Measurements from ENCODE around the gene ASCL1. TPM values are rescaled to one million over a fixed set of nuclear protein-coding genes. Genes with fewer than 3 reads are reported as not detected.

Gene ASCL1
- total and polyA plus RNA-seq, 2 of the 13 experiments (the other 11 are each of a cell fraction or from before 2014, with no cell fraction given): not detected

DNA sequence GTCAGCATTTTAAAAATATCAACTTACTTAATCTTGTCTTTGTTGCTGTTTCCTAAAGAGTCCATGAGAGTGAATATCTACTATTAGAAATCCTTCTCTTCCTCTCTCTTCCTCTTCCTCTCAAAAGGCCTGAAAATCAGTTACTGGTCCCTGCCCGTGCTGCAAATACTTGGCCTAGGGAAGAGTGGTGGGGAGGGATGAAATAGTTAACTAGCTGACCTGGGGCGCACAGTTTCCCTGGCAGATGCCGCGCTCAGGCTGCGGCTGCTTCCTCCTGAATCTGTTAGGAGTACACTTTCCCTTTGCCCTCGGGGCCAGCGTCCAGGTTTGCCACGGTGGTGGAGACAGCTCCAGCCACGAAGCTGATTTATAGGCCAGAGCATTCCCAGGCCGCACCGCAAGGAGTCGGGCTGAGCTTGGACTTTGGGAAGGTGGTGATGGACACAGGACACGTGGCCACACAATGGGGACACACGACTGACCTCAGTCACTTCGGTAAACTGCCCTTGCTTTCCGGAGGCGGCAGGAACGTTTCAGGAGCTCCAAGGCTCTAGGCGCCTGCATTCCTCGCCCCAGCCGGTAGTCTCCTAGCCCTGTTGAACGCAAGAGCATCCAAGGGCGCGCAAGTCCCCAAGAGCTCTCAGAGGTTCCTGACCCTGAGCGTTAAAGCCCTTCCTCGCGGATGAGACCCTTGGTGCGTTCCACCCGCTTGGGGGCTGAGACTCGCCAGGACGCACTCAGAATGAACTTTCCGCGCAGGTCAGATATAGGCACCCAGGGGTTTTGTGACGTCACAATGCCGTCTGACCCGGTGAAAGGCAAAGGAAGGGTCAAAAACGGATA lies 7.1 kb upstream of the ASCL1 start (continued):
- TF ChIP-seq, protein P1, sequence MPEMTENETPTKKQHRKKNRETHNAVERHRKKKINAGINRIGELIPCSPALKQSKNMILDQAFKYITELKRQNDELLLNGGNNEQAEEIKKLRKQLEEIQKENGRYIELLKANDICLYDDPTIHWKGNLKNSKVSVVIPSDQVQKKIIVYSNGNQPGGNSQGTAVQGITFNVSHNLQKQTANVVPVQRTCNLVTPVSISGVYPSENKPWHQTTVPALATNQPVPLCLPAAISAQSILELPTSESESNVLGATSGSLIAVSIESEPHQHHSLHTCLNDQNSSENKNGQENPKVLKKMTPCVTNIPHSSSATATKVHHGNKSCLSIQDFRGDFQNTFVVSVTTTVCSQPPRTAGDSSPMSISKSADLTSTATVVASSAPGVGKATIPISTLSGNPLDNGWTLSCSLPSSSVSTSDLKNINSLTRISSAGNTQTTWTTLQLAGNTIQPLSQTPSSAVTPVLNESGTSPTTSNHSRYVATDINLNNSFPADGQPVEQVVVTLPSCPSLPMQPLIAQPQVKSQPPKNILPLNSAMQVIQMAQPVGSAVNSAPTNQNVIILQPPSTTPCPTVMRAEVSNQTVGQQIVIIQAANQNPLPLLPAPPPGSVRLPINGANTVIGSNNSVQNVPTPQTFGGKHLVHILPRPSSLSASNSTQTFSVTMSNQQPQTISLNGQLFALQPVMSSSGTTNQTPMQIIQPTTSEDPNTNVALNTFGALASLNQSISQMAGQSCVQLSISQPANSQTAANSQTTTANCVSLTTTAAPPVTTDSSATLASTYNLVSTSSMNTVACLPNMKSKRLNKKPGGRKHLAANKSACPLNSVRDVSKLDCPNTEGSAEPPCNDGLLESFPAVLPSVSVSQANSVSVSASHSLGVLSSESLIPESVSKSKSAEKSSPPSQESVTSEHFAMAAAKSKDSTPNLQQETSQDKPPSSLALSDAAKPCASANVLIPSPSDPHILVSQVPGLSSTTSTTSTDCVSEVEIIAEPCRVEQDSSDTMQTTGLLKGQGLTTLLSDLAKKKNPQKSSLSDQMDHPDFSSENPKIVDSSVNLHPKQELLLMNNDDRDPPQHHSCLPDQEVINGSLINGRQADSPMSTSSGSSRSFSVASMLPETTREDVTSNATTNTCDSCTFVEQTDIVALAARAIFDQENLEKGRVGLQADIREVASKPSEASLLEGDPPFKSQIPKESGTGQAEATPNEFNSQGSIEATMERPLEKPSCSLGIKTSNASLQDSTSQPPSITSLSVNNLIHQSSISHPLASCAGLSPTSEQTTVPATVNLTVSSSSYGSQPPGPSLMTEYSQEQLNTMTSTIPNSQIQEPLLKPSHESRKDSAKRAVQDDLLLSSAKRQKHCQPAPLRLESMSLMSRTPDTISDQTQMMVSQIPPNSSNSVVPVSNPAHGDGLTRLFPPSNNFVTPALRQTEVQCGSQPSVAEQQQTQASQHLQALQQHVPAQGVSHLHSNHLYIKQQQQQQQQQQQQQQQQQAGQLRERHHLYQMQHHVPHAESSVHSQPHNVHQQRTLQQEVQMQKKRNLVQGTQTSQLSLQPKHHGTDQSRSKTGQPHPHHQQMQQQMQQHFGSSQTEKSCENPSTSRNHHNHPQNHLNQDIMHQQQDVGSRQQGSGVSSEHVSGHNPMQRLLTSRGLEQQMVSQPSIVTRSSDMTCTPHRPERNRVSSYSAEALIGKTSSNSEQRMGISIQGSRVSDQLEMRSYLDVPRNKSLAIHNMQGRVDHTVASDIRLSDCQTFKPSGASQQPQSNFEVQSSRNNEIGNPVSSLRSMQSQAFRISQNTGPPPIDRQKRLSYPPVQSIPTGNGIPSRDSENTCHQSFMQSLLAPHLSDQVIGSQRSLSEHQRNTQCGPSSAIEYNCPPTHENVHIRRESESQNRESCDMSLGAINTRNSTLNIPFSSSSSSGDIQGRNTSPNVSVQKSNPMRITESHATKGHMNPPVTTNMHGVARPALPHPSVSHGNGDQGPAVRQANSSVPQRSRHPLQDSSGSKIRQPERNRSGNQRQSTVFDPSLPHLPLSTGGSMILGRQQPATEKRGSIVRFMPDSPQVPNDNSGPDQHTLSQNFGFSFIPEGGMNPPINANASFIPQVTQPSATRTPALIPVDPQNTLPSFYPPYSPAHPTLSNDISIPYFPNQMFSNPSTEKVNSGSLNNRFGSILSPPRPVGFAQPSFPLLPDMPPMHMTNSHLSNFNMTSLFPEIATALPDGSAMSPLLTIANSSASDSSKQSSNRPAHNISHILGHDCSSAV (CRISPR knock-in tag; IDR thresholded peaks at IDR 0.05; ENCODE audit: borderline replicate concordance): no peak
- peak; percentile 61 for TF ChIP-seq RAD21 (CRISPR knock-in tag; IDR thresholded peaks at IDR 0.05)
- no peak for TF ChIP-seq MAFK (conservative IDR thresholded peaks at IDR 0.05 in 1 of 2, IDR thresholded peaks at IDR 0.05 in 1 of 2; ENCODE audit: low read length in 2 of 2)
- no peak for TF ChIP-seq ZBTB21 (CRISPR knock-in tag; IDR thresholded peaks at IDR 0.05)
- TF ChIP-seq ZNF678 (CRISPR knock-in tag; IDR thresholded peaks at IDR 0.05): no peak
- TF ChIP-seq SMC3 (IDR thresholded peaks at IDR 0.05; ENCODE audit: low read length): peak; percentile 11; the same call in 1 of the 2 replicates
- 0 out of 2 replicates have a peak, but pooled peaks have one; percentile 45 for TF ChIP-seq ZBTB26 (CRISPR knock-in tag; IDR thresholded peaks at IDR 0.05; ENCODE audit: borderline replicate concordance)
- no peak for TF ChIP-seq DMTF1 (CRISPR knock-in tag; IDR thresholded peaks at IDR 0.05)
- TF ChIP-seq TOE1 (CRISPR knock-in tag; IDR thresholded peaks at IDR 0.05): no peak
- TF ChIP-seq ZNF558 (CRISPR knock-in tag; IDR thresholded peaks at IDR 0.05; ENCODE audit: borderline replicate concordance): no peak
- no peak for TF ChIP-seq TAF1 (CRISPR knock-in tag; IDR thresholded peaks at IDR 0.05)
- TF ChIP-seq ZNF691 (CRISPR knock-in tag; IDR thresholded peaks at IDR 0.05; ENCODE audit: borderline replicate concordance, low read depth): no peak
- no peak for TF ChIP-seq ZNF841 (CRISPR knock-in tag; IDR thresholded peaks at IDR 0.05; ENCODE audit: borderline replicate concordance)
- no peak for TF ChIP-seq ZNF382 (CRISPR knock-in tag; IDR thresholded peaks at IDR 0.05; ENCODE audit: borderline replicate concordance)
- TF ChIP-seq RNF2 (conservative IDR thresholded peaks at IDR 0.05; ENCODE audit: low read depth): peak; percentile 77

Measured in HepG2 (cell line).